Progenitor cell of endocrine pancreas (in vitro differentiated cells): Measurements from ENCODE around the gene RASGRP3. TPM values are rescaled to one million over a fixed set of nuclear protein-coding genes. Genes with fewer than 3 reads are reported as not detected.

Source experiments
- DNase-seq: peaks from one replicate; pipeline ENCODE4 v3.0.0; 2021; ENCODE audit warnings: low spot score; ENCODE audit not compliant: unreplicated experiment
- H3K27ac Mint-ChIP-seq: 2 replicates; pipeline ENCODE4 v1.8.0; 2021; ENCODE audit warnings: mild to moderate bottlenecking, moderate library complexity, mixed read lengths
- H3K27me3 Mint-ChIP-seq: 2 replicates; pipeline ENCODE4 v1.8.0; 2021; ENCODE audit warnings: mixed read lengths
- H3K36me3 Mint-ChIP-seq: 2 replicates; pipeline ENCODE4 v1.8.0; 2022; ENCODE audit warnings: mixed read lengths; ENCODE audit not compliant: insufficient read depth
- H3K4me1 Mint-ChIP-seq: 2 replicates; pipeline ENCODE4 v1.8.0; 2021; ENCODE audit warnings: low read depth, mixed read lengths
- H3K4me3 Mint-ChIP-seq: 2 replicates; pipeline ENCODE4 v1.8.0; 2021; ENCODE audit warnings: low read depth, mild to moderate bottlenecking, moderate library complexity, mixed read lengths
- H3K9me3 Mint-ChIP-seq: 2 replicates; pipeline ENCODE4 v1.8.0; 2021; ENCODE audit warnings: low read depth, mixed read lengths
- CTCF ChIP-seq: fragments of 200-600 bp; sonication (generic); IDR thresholded peaks from one replicate; pipeline ENCODE4 v1.5.0; 2021; ENCODE audit warnings: antibody characterized with exemption, mild to moderate bottlenecking; ENCODE audit not compliant: unreplicated experiment
- total RNA-seq: library from RNA; stranded (reverse); gene quantifications from 2 replicates; pipeline ENCODE4 v1.2.1, GENCODE V29; 2021

Gene RASGRP3
- total RNA-seq, 1 donor from 2014 or later, result not detected

GRCh38 chr2:33505966-33506365 is 29.5 kb downstream of the RASGRP3 start:
- Mint-ChIP-seq H3K27me3 (peaks cover 6% of the 10 kb centered on the region), H3K4me3 (no peak overlapping the region), H3K27ac (no peak overlapping the region), H3K36me3 (no peaks in the 10 kb centered on the region), H3K9me3 (no peaks in the 10 kb centered on the region), H3K4me1 (peaks cover 4% of the 10 kb centered on the region)
- DNase-seq, result no peak
- TF ChIP-seq CTCF, result no peak

- TF ChIP-seq CTCF, result no peak
- Mint-ChIP-seq H3K4me1 (peaks cover 10% of the 10 kb centered on the region), H3K27ac (no peak overlapping the region), H3K9me3 (no peaks in the 10 kb centered on the region), H3K27me3 (no peaks in the 10 kb centered on the region), H3K36me3 (no peaks in the 10 kb centered on the region), H3K4me3 (no peak overlapping the region)
- DNase-seq, result no peak
These were observed 33.6 kb downstream of the RASGRP3 start for GRCh38 chr2:33509908-33510585.

- TF ChIP-seq CTCF, result no peak
- H3K27me3 Mint-ChIP-seq, result no peaks in the 10 kb centered on the region
- no peak overlapping the region for H3K4me3 Mint-ChIP-seq
- no peak for DNase-seq
- H3K9me3 Mint-ChIP-seq, result no peaks in the 10 kb centered on the region
- peaks cover 10% of the 10 kb centered on the region for H3K4me1 Mint-ChIP-seq
- no peak overlapping the region for H3K27ac Mint-ChIP-seq
- H3K36me3 Mint-ChIP-seq, result no peaks in the 10 kb centered on the region
These were observed 34.1 kb downstream of the RASGRP3 start for GRCh38 chr2:33510586-33510968.

- no peak for TF ChIP-seq CTCF
- no peak for DNase-seq
- Mint-ChIP-seq H3K9me3 (no peaks in the 10 kb centered on the region), H3K4me3 (no peak overlapping the region), H3K4me1 (peaks cover 8% of the 10 kb centered on the region), H3K27ac (no peak overlapping the region), H3K27me3 (no peaks in the 10 kb centered on the region), H3K36me3 (no peaks in the 10 kb centered on the region)
These were observed 34.7 kb downstream of the RASGRP3 start for GRCh38 chr2:33511141-33511540.

GRCh38 chr2:33512112-33512511 is 35.7 kb downstream of the RASGRP3 start:
- Mint-ChIP-seq H3K27me3 (no peaks in the 10 kb centered on the region), H3K4me1 (peaks cover 8% of the 10 kb centered on the region), H3K4me3 (no peak overlapping the region), H3K27ac (no peak overlapping the region), H3K36me3 (no peaks in the 10 kb centered on the region), H3K9me3 (no peaks in the 10 kb centered on the region)
- TF ChIP-seq CTCF, result no peak
- no peak for DNase-seq
